Islet precursor cell (in vitro differentiated cells): ENCODE measurements around the gene DRG2.

ENCODE experiments used
- DNase-seq: peaks from one replicate; pipeline ENCODE4 v3.0.0-alpha.2; 2018

Gene DRG2

DNA sequence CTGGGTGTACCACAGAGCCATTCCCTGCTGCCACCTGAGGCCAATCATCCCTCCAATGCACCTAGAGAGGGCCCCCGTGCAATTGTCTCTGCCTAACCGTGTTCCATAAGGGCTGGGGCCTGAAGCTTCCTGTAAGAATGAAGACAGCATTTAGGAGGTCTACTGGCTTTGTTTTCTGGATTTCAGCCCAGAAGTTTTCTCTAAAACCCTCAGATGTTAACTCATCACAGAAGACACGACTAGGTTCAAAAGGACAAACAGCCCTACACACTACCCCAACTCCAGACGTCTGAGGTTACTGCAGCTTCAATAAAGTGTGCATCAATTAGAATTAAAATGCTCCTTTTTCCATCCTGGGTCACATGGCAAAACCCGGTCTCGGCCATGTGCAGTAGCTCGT is 10.8 kb upstream of the DRG2 start:
- no peak for DNase-seq

DNA sequence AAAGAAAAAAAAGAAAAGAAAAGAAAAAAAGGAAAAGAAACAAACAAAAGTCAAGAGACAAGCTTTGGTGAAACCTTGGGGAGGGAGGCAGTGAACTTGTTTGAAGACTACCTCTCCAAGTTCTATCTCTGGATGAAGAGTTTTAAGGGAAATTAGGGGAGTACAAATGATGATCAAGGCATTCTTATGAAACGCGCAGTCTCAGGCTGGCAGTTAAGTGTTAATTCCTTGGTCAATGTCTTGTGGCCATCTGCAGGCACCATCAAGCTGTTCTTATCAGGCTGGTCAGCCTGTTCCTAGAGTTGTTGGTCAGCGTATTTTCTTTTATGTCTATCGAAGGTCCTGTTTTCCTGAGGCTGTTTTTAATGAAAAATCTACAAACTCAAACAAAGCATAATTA is 8.2 kb upstream of the DRG2 start:
- DNase-seq: no peak

DNA sequence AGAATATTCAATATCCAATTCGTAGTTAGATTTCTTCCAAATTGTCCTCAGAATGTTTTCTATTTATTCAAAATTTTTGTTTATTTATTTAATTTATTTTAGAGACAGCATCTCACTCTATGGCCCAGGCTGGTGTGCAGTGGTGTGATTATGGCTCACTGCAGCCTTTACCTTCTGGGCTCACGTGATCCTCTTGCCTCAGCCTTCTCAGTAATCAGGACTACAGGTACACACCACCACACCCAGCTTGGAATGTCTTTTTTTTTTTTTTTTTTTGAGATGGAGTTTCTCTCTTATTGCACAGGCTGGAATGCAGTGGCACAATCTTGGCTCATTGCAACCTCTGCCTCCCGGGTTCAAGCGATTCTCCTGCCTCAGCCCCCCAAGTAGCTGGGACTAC is 3.5 kb upstream of the DRG2 start:
- no peak for DNase-seq

GRCh38 chr17:18089613-18090012 is 1.9 kb downstream of the DRG2 start:
- DNase-seq: no peak

DNA sequence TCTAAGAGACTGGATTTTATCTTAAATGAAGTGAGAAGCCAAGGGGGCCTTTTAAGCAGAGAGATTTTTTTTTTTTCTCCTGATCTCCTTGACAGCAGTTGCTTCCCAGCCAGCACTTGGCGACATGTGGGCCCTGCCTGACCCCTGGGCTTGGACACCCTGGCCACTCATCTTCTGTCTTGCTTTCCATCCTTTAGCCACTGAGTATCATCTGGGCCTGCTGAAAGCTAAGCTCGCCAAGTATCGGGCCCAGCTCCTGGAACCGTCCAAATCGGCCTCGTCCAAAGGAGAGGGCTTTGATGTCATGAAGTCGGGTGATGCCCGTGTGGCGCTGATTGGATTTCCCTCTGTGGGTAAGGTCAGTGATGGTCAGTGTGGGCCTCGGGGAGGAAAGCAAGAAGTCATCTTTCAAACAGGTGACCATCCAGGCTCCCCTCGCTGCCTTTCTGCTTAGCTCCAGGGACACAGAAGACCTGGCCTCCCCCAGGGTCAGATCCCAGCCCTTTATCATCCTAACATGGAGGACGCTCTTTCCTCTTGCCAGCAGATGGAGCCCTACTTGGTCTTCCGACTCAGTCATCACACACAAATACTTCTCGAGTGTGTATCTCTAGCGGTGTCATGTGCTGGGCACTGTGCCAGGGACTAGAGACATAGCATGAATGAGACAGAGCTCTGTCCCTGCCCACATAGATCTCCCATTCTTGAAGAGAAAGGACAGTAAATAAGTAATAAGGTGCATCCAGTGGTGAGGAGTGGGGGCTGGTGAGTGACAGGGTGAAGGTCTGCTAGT is 6.1 kb downstream of the DRG2 start:
- DNase-seq: peak; percentile 66

DNA sequence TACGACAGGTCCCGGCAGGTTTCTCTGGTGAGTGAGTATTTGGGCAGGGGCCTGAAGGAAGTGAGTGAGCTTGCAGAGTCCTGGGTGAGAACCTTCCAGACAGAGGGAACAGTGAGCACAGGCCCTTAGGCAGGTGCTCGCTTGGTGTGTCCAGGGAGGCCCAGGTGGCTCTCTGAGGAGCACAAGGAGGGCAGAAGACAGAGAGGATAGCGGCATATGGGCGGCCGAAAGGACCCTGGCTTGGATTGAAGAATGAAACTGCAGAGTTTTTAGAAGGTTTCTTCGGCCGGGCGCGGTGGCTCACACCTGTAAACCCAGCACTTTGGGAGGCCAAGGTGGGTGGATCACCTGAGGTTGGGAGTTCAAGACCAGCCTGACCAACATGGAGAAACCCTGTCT is 6.7 kb downstream of the DRG2 start:
- DNase-seq: no peak

DNA sequence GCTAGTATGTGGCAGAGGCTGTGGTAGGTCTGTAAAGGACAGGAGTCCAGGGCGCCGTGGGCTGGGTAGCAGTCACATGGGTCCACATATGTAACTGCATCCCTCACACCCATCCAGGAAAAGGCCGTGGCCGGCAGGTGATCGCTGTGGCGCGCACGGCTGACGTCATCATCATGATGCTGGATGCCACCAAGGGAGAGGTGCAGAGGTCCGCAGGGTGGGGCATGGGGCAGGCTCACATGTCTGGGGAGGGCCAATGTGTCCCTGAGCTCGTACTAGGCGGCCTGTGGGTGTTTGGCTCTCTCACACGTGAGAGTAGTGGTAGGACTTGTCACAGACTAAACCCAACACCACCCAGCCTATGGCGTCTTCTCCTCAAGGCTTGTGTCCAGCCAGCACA is 11.8 kb downstream of the DRG2 start:
- no peak for DNase-seq

DNA sequence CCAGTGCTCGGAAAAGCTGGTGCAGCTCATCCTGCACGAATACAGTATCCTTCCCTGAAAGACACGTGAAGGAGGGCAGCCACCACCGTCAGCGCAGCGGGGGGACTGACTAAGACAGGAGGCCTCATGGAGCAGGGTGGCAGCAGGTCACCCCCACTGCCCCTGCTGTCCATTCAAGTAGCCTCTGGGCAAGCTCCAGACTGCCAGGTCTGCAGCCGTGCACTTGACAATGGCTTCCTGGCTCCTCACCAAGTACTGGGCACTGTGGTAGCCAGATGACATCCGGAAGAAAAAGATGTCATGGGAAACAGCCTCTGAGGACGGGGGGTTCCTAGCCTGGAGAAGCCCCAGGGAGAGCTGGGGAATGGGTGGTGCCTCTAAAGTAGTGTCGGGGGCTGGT is 12.9 kb downstream of the DRG2 start:
- DNase-seq: no peak

GRCh38 chr17:18101828-18102227 is 14.1 kb downstream of the DRG2 start:
- no peak for DNase-seq

GRCh38 chr17:18102640-18103039 is 14.9 kb downstream of the DRG2 start:
- DNase-seq: no peak

GRCh38 chr17:18105027-18105426 is 17.3 kb downstream of the DRG2 start:
- no peak for DNase-seq

- no peak for DNase-seq
These were observed 17.8 kb downstream of the DRG2 start for GRCh38 chr17:18105595-18105994.

GRCh38 chr17:18106211-18106610 is 18.5 kb downstream of the DRG2 start:
- DNase-seq: no peak

GRCh38 chr17:18107061-18107790 is 19.5 kb downstream of the DRG2 start:
- DNase-seq: no peak

- DNase-seq: no peak
These were observed 20.2 kb downstream of the DRG2 start for GRCh38 chr17:18107971-18108370.

DNA sequence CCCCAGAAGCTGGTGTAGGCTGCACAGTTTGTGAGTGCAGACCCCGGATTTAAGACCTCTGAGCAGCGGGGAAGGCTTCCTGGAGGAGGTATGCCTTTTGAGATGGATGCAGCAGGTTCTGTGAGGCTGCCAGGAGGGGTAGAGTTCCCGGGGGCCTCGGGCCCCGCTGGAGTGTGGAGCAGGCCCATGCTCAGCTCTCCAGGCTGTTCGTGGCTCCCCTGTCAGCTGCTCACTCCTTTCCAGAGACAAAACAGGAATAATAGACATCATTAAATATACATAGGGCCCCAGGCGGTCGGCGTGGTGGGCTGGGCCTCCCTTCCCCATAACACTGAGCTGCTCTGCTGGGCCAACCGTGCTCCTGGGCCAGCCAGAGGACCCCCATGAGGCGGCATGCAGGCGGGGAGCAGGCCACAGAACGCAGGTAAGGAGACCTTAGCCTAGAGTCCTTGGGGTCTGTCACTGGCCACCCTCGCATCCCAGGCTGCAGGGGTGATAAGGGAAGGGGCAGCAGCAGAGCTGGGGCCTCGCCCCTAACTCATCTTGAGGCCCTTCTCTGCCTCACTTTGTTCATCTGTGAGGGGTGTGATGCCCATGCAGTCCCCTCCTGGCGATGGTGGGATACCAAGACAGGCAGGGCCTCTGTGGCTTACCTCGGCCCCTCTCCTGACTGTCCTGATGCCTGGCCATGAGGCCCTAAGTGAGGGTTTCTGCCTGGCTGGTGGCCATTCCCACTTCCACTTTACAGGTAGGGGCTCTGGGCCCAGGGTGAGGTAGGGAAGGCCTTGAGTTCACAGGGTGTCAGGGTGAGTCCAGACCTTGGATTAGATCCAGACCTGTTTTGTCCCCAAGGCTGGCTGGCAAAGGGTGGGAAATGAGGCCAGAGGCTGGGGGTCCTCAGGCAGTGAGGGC is 20.9 kb downstream of the DRG2 start, which contains the start of gene MYO15A:
Gene MYO15A, plus strand, starts transcription at position 356 of the 912 bp plus-strand sequence. CDS start 10,045 bp downstream, outside the sequence.
- DNase-seq: no peak

GRCh38 chr17:18109935-18110485 is 22.3 kb downstream of the DRG2 start:
- no peak for DNase-seq

GRCh38 chr17:18110636-18111145 is 22.9 kb downstream of the DRG2 start:
- DNase-seq: no peak

DNA sequence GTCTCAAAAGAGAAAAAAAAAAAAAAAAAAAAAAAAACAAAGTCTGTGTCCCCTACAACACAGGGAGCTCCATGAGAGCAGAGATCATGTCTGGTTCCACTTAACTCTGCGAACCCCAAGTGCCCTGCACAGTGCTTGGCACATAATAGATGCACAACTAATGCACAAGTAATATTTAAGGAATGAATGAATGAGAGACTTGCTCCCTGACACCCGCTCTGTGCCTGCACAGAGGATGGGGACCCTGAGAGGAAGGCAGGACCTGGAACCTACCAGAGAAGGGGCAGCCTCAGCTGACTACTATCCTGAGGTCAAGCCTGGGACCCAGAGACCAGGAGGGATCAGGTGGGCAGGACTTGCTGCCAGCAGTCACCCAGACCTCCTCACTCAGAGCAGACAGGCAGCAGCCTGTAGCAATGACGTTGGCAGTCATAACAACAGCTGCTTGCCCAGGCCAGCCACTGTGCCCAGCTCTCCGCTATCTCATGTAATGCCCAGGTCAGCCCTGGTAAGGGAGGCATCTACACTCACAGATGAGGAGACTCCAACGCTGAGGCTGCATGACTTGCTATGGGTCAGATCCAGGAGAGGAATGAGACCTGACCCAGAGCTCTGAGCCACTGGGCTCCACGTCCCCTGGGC is 23.7 kb downstream of the DRG2 start:
- DNase-seq: no peak

- DNase-seq: no peak
These were observed 27.8 kb downstream of the DRG2 start for GRCh38 chr17:18115517-18115916.

DNA sequence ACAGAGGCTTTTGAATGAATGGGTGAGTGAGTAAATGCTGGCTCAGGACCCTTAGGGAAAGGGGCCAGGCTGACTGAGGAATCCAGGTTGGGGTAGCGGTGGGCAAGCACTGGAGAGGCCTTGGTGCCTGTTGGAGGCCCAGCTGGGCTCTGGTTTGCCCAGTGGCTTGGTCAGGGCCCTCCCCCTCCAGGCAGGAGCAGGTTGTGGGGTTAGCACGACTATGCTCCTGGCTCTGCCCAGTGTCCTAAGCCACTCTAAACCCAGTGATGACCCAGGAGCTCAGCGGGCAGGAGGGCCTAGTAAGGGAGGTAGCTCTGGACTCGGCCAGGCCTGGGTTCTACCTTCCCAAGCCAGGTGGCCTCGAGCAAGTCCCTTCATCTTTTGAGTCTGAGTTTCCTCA is 28.3 kb downstream of the DRG2 start:
- no peak for DNase-seq

DNA sequence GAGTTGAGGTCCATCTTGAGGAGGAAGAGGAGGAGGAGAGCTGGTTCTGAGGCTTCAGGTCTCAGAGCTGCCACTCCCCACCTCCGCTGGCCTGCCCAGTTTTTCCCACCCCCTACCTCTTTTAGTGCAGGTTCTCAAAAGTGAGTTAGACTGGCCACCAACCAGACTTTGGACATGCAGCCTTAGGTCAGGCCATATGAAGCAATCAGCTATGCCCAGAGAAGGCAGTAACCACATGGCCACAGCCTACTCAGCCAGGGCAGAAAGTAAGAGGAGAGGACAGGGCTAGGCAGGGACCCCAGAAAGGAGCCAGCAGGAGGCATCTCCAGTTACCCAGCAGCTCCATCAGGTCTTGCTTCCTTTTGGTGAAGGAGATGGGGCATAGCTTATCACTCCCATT is 29.8 kb downstream of the DRG2 start:
- no peak for DNase-seq
